KMS-11 (cell line): ENCODE data around the gene SSTR5.

ENCODE experiments used
- H2AFZ ChIP-seq: fragments of 200-600 bp; sonication (generic); 2 replicates; pipeline ENCODE4 v1.6.1; 2016; ENCODE audit warnings: antibody characterized with exemption, mixed run types, low read depth
- H3K27ac ChIP-seq: fragments of 200-600 bp; sonication (generic); 2 replicates; pipeline ENCODE4 v1.6.1; 2016; ENCODE audit warnings: mild to moderate bottlenecking, mixed run types
- H3K27me3 ChIP-seq: fragments of 200-600 bp; sonication (generic); 2 replicates; pipeline ENCODE4 v1.6.1; 2017; ENCODE audit warnings: mild to moderate bottlenecking, low read depth, mixed run types, moderate library complexity; ENCODE audit not compliant: insufficient read depth
- H3K36me3 ChIP-seq: fragments of 200-600 bp; sonication (generic); 2 replicates; pipeline ENCODE4 v1.6.1; 2017; ENCODE audit warnings: mild to moderate bottlenecking, mixed run types; ENCODE audit not compliant: insufficient read depth
- H3K4me1 ChIP-seq: fragments of 200-600 bp; sonication (generic); 2 replicates; pipeline ENCODE4 v1.6.1; 2016; ENCODE audit warnings: mild to moderate bottlenecking, low read depth, mixed run types; ENCODE audit not compliant: poor library complexity, severe bottlenecking
- H3K4me2 ChIP-seq: fragments of 200-600 bp; sonication (generic); 2 replicates; pipeline ENCODE4 v1.7.0; 2016; ENCODE audit warnings: mild to moderate bottlenecking, mixed run types
- H3K4me3 ChIP-seq: fragments of 200-600 bp; sonication (generic); IDR thresholded peaks from 2 replicates; pipeline ENCODE4 v1.6.1; 2017; ENCODE audit warnings: low read depth, low read length, mixed read lengths; ENCODE audit not compliant: insufficient read depth
- H3K79me2 ChIP-seq: fragments of 200-600 bp; sonication (generic); 2 replicates; pipeline ENCODE4 v1.6.1; 2016; ENCODE audit warnings: low read depth, mixed run types; ENCODE audit not compliant: insufficient read depth
- H3K9ac ChIP-seq: fragments of 200-600 bp; sonication (generic); 2 replicates; pipeline ENCODE4 v1.6.1; 2016; ENCODE audit warnings: mild to moderate bottlenecking, mixed run types
- H4K20me1 ChIP-seq: fragments of 200-600 bp; sonication (generic); 2 replicates; pipeline ENCODE4 v1.6.1; 2016; ENCODE audit warnings: mild to moderate bottlenecking, mixed run types; ENCODE audit not compliant: insufficient read depth
- CTCF ChIP-seq: fragments of 200-600 bp; sonication (generic); conservative IDR thresholded peaks from 2 replicates; pipeline ENCODE4 v1.6.1; 2017; ENCODE audit warnings: low read depth, mild to moderate bottlenecking, antibody characterized with exemption, low read length, moderate library complexity, mixed read lengths

Gene SSTR5

GRCh38 chr16:1080801-1081733 is 8.5 kb downstream of the SSTR5 start:
- no peaks in the 10 kb centered on the region for H4K20me1 ChIP-seq

GRCh38 chr16:1081734-1082265 is 9.3 kb downstream of the SSTR5 start:
- no peak for TF ChIP-seq CTCF
- Histone ChIP-seq H4K20me1 (no peaks in the 10 kb centered on the region), H3K4me1 (no peaks in the 10 kb centered on the region), H2AFZ (no peak overlapping the region), H3K4me3 (no peak overlapping the region), H3K27me3 (peaks cover 90% of the 10 kb centered on the region), H3K9ac (no peak overlapping the region), H3K4me2 (no peak overlapping the region), H3K36me3 (no peaks in the 10 kb centered on the region), H3K27ac (no peak overlapping the region), H3K79me2 (no peaks in the 10 kb centered on the region)

More at GRCh38 chr16:1080801-1081733, 8.5 kb downstream of the SSTR5 start:
- Histone ChIP-seq H2AFZ (no peak overlapping the region), H3K36me3 (no peaks in the 10 kb centered on the region), H3K27ac (no peak overlapping the region), H3K4me1 (no peaks in the 10 kb centered on the region), H3K27me3 (peaks cover 90% of the 10 kb centered on the region), H3K9ac (no peak overlapping the region), H3K4me3 (no peak overlapping the region), H3K79me2 (no peaks in the 10 kb centered on the region), H3K4me2 (no peak overlapping the region)
- no peak for TF ChIP-seq CTCF

GRCh38 chr16:1082266-1082951 is 9.9 kb downstream of the SSTR5 start:
- TF ChIP-seq CTCF: no peak
- Histone ChIP-seq H3K79me2 (no peaks in the 10 kb centered on the region), H3K4me3 (no peak overlapping the region), H3K4me1 (no peaks in the 10 kb centered on the region), H2AFZ (no peak overlapping the region), H3K36me3 (no peaks in the 10 kb centered on the region), H3K27ac (no peak overlapping the region), H4K20me1 (no peaks in the 10 kb centered on the region), H3K9ac (no peak overlapping the region), H3K27me3 (peaks cover 90% of the 10 kb centered on the region), H3K4me2 (no peak overlapping the region)

- H3K9ac ChIP-seq: no peak overlapping the region
- H3K4me2 ChIP-seq: no peak overlapping the region
- no peaks in the 10 kb centered on the region for H3K4me1 ChIP-seq
- TF ChIP-seq CTCF: no peak
- no peak overlapping the region for H3K27ac ChIP-seq
- H3K4me3 ChIP-seq: no peak overlapping the region
- no peaks in the 10 kb centered on the region for H3K79me2 ChIP-seq
- H2AFZ ChIP-seq: no peak overlapping the region
- no peaks in the 10 kb centered on the region for H3K36me3 ChIP-seq
- H3K27me3 ChIP-seq: peaks cover 92% of the 10 kb centered on the region
- H4K20me1 ChIP-seq: no peaks in the 10 kb centered on the region
Measured at GRCh38 chr16:1082952-1083675, 10.6 kb downstream of the SSTR5 start.
